Endothelial cell (in vitro differentiated cells): ENCODE results near the gene RNF222. TPM values are rescaled to one million over a fixed set of nuclear protein-coding genes. Genes with fewer than 3 reads are reported as not detected.

Experiments used
- DNase-seq: peaks from one replicate; pipeline ENCODE4 v3.0.0; 2021; ENCODE audit warnings: low spot score
- H3K27ac Mint-ChIP-seq: one replicate; pipeline ENCODE4 v1.8.0; 2021; ENCODE audit warnings: mixed read lengths, inconsistent platforms; ENCODE audit not compliant: unreplicated experiment
- H3K27me3 Mint-ChIP-seq: one replicate; pipeline ENCODE4 v1.8.0; 2021; ENCODE audit warnings: mild to moderate bottlenecking, moderate library complexity, mixed read lengths, inconsistent platforms; ENCODE audit not compliant: unreplicated experiment
- H3K36me3 Mint-ChIP-seq: one replicate; pipeline ENCODE4 v1.8.0; 2021; ENCODE audit warnings: mild to moderate bottlenecking, low read depth, mixed read lengths, inconsistent platforms; ENCODE audit not compliant: unreplicated experiment
- H3K4me1 Mint-ChIP-seq: one replicate; pipeline ENCODE4 v1.8.0; 2021; ENCODE audit warnings: mild to moderate bottlenecking, mixed read lengths, inconsistent platforms; ENCODE audit not compliant: unreplicated experiment
- H3K4me3 Mint-ChIP-seq: one replicate; pipeline ENCODE4 v1.8.0; 2021; ENCODE audit warnings: mild to moderate bottlenecking, mixed read lengths, inconsistent platforms; ENCODE audit not compliant: unreplicated experiment
- H3K9me3 Mint-ChIP-seq: one replicate; pipeline ENCODE4 v1.8.0; 2021; ENCODE audit warnings: mixed read lengths, inconsistent platforms; ENCODE audit not compliant: unreplicated experiment
- CTCF ChIP-seq: fragments of 200-600 bp; sonication (generic); IDR thresholded peaks from one replicate; pipeline ENCODE4 v1.5.0; 2021; ENCODE audit warnings: antibody characterized with exemption; ENCODE audit not compliant: unreplicated experiment
- total RNA-seq: library from RNA; stranded (reverse); fragmentation: NEBNext Ultra II Directional; extraction: Animal tissue kit (Norgen Biotek cat#: 25700); gene quantifications from one replicate; pipeline ENCODE4 v1.2.1, GENCODE V29; 2021; ENCODE audit not compliant: unreplicated experiment

RNF222 gene
- total RNA-seq, 1 donor from 2014 or later: not detected

GRCh38 chr17:8371786-8372185, 25.8 kb downstream of the RNF222 start:
- H3K36me3 Mint-ChIP-seq: peaks cover 21% of the 10 kb centered on the region
- no peaks in the 10 kb centered on the region for H3K9me3 Mint-ChIP-seq
- no peak for TF ChIP-seq CTCF
- H3K27me3 Mint-ChIP-seq: no peaks in the 10 kb centered on the region
- no peak for DNase-seq
- H3K4me1 Mint-ChIP-seq: peaks cover 15% of the 10 kb centered on the region
- peak overlapping the region; percentile 22 for H3K27ac Mint-ChIP-seq
- H3K4me3 Mint-ChIP-seq: no peak overlapping the region

GRCh38 chr17:8369944-8370343, 27.7 kb downstream of the RNF222 start:
- H3K36me3 Mint-ChIP-seq: peaks cover 16% of the 10 kb centered on the region
- H3K4me1 Mint-ChIP-seq: peaks cover 6% of the 10 kb centered on the region
- no peaks in the 10 kb centered on the region for H3K27me3 Mint-ChIP-seq
- no peak for TF ChIP-seq CTCF
- H3K9me3 Mint-ChIP-seq: no peaks in the 10 kb centered on the region
- no peak overlapping the region for H3K27ac Mint-ChIP-seq
- DNase-seq: no peak
- peak overlapping the region; percentile 1 for H3K4me3 Mint-ChIP-seq

GRCh38 chr17:8368193-8368592, 29.4 kb downstream of the RNF222 start:
- Mint-ChIP-seq H3K36me3 (peaks cover 16% of the 10 kb centered on the region), H3K4me1 (peaks cover 6% of the 10 kb centered on the region), H3K27ac (no peak overlapping the region), H3K27me3 (no peaks in the 10 kb centered on the region), H3K9me3 (no peaks in the 10 kb centered on the region), H3K4me3 (no peak overlapping the region)
- TF ChIP-seq CTCF: no peak
- no peak for DNase-seq

- H3K27ac Mint-ChIP-seq: peak overlapping the region; percentile 64
- H3K4me1 Mint-ChIP-seq: peaks cover 22% of the 10 kb centered on the region
- H3K27me3 Mint-ChIP-seq: no peaks in the 10 kb centered on the region
- TF ChIP-seq CTCF: no peak
- H3K4me3 Mint-ChIP-seq: no peak overlapping the region
- H3K36me3 Mint-ChIP-seq: peaks cover 16% of the 10 kb centered on the region
- no peak for DNase-seq
- no peaks in the 10 kb centered on the region for H3K9me3 Mint-ChIP-seq
Observed at GRCh38 chr17:8366231-8366630, 31.4 kb downstream of the RNF222 start.

- no peak for TF ChIP-seq CTCF
- DNase-seq: no peak
- H3K4me3 Mint-ChIP-seq: no peak overlapping the region
- H3K27ac Mint-ChIP-seq: peak overlapping the region; percentile 70
- H3K9me3 Mint-ChIP-seq: no peaks in the 10 kb centered on the region
- H3K4me1 Mint-ChIP-seq: peaks cover 32% of the 10 kb centered on the region
- H3K36me3 Mint-ChIP-seq: peaks cover 13% of the 10 kb centered on the region
- no peaks in the 10 kb centered on the region for H3K27me3 Mint-ChIP-seq
Observed at GRCh38 chr17:8365143-8365542, 32.5 kb downstream of the RNF222 start.
